ENCODE measurements around the gene TENT4A. TPM values are rescaled to one million over a fixed set of nuclear protein-coding genes. Genes with fewer than 3 reads are reported as not detected.

The TENT4A gene
- total RNA-seq, 1 donor from 2014 or later, result 16.1 TPM

DNA sequence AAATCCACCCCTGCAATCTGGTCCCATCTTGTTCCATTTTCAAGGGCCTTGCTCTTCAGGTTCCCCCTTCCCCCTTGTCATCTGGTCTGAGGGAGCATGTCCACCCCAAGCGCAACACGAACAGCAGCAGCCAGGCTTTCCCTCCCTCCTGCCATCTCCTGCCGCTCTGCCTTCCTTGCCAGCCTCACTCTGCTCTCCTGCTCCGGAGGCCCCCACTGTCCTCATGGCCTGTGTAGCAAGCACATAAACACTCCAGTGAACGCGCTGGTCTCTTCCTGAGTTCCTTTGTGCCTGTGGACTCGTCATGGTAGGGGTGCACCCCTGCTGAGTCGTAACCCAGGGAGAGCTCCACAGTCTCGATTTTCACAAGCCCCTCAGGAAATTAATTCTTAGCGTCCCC lies 29.9 kb downstream of the TENT4A start:
- DNase-seq (ENCODE audit: low read depth), result no peak
- TF ChIP-seq, protein P1, sequence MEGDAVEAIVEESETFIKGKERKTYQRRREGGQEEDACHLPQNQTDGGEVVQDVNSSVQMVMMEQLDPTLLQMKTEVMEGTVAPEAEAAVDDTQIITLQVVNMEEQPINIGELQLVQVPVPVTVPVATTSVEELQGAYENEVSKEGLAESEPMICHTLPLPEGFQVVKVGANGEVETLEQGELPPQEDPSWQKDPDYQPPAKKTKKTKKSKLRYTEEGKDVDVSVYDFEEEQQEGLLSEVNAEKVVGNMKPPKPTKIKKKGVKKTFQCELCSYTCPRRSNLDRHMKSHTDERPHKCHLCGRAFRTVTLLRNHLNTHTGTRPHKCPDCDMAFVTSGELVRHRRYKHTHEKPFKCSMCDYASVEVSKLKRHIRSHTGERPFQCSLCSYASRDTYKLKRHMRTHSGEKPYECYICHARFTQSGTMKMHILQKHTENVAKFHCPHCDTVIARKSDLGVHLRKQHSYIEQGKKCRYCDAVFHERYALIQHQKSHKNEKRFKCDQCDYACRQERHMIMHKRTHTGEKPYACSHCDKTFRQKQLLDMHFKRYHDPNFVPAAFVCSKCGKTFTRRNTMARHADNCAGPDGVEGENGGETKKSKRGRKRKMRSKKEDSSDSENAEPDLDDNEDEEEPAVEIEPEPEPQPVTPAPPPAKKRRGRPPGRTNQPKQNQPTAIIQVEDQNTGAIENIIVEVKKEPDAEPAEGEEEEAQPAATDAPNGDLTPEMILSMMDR (conservative IDR thresholded peaks at IDR 0.05; ENCODE audit: low read depth, low read length), result no peak
- no peak overlapping the region for H3K4me3 ChIP-seq (ENCODE audit: low read depth, low read length)

DNA sequence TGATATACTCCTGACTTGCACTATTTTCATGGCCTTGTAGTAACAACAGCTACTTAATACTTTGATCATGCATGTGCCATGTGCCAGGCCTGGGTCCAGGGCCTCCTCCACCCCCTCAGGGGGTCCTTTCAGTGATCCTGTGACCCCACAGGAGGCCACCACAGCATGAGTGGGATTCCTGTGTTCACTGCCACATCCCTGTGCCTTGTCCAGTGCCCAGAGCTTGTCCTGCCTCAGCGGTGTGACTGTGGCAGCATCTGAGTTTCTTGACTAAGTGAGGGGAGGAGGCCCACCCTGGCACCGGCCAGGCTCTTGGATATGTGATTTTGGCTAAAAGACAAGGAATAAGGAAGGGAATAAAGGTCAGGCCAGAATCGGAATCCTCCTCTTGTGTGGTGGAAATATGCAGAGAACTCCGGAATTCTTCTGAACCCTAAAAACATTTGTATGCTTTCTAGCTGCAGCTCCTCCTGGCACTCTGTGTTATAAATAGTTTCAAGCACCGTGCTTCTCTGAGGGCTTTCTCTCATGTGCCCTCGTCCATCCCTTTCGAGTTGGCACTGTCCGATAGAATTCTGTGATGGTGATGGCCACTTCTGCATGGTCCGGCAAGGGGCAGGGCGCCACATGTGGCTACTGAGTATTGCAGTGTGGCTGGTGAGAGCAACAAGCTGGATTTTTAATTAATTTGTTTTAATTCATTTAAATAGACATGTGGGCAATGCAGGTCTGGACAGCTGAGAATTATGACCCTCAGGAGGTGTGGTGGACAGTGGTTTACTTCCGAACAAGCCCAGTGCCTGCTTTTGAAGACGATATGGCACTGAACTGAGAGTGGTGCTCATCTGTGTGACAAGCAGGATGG lies 31.8 kb downstream of the TENT4A start:
- no peak for DNase-seq (ENCODE audit: low read depth)
- no peak overlapping the region for H3K4me3 ChIP-seq (ENCODE audit: low read depth, low read length)
- TF ChIP-seq, protein P1 (conservative IDR thresholded peaks at IDR 0.05; ENCODE audit: low read depth, low read length), result no peak

DNA sequence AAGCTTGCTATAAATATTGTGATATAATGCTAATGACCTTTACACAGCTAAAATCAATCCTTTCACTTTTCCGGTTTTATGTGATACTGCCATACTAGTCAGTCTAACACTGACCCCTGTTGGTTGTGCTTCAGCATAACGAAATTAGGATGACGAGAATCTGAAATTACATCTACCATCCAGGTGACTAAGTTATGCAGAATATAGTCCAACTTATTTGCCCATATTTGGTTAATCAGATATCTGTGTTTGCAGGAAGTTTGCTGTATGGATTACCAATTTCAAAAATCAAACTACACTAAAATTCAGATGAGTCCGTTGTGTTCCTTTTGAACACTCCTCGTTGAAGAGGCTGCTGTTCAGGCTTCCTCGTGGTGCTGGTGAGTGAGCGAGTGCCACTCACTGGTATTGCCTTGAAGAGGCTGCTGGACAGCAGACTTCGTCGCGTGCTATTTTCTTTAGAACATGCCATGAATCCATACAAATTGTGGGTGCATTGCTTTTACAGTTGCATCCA lies 32.5 kb downstream of the TENT4A start:
- TF ChIP-seq, protein P1 (conservative IDR thresholded peaks at IDR 0.05; ENCODE audit: low read depth, low read length), result peak; percentile 85
- no peak for DNase-seq (ENCODE audit: low read depth)
- H3K4me3 ChIP-seq (ENCODE audit: low read depth, low read length), result no peak overlapping the region

DNA sequence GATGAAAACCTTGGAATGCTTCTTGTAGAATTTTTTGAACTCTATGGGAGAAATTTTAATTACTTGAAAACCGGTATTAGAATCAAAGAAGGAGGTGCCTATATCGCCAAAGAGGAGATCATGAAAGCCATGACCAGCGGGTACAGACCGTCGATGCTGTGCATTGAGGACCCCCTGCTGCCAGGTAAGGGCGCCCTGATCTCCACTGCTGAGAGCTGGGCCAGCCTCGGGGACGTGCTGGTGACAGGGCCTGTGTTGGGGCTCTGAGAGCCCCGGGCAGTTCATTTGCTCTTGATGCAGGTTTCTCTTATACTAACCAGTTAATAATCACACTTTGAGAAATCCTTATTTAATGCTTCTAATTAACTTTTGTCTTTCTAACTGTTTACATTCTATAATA lies 33.0 kb downstream of the TENT4A start:
- DNase-seq (ENCODE audit: low read depth), result no peak
- TF ChIP-seq, protein P1 (conservative IDR thresholded peaks at IDR 0.05; ENCODE audit: low read depth, low read length), result no peak
- H3K4me3 ChIP-seq (ENCODE audit: low read depth, low read length), result no peak overlapping the region

DNA sequence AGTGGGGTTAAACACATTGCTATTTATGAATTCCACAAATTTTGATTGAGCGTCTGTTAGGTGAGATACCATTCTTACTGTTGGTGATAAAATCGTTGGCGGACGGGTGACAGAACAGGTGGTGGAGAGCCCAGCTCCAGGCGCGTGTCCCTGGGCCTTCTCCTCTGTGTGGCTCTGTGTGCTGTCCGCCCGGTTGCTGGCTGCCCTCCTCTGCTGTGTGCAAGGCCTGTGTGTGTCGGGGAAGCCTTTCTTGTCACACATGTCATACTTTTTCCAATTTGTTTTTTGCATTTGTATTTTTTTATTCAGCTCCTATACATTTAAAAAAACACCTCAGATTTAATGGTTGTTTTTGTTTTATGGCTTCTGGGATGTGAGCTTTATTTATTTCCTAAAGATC lies 33.9 kb downstream of the TENT4A start:
- TF ChIP-seq, protein P1 (conservative IDR thresholded peaks at IDR 0.05; ENCODE audit: low read depth, low read length), result no peak
- DNase-seq (ENCODE audit: low read depth), result no peak
- H3K4me3 ChIP-seq (ENCODE audit: low read depth, low read length), result no peak overlapping the region

DNA sequence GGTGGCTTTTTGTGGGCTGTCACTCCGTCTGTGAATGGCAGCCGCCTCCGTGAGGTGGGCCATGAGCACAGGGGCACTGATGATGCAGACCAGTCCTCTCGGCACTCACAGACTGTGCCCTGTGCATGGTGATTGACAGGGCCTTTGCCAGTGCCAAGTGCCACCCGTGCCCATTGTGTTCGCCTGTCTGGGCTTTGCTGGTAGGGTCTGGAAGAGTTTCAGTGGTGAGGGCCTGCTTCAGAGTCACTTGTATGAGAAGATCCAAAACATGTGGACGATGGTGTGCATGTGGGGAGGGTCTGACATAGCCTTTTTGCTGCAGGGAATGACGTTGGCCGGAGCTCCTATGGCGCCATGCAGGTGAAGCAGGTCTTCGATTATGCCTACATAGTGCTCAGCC lies 34.9 kb downstream of the TENT4A start:
- DNase-seq (ENCODE audit: low read depth), result no peak
- TF ChIP-seq, protein P1 (conservative IDR thresholded peaks at IDR 0.05; ENCODE audit: low read depth, low read length), result no peak
- H3K4me3 ChIP-seq (ENCODE audit: low read depth, low read length), result no peak overlapping the region

Measured in epithelial cell of proximal tubule (primary cell).